Keratinocyte (primary cell): ENCODE results near the gene GALNT6. TPM values are rescaled to one million over a fixed set of nuclear protein-coding genes. Genes with fewer than 3 reads are reported as not detected.

Source experiments
- DNase-seq: peaks from one replicate; pipeline ENCODE4 v3.0.0-alpha.2; 2011; ENCODE audit warnings: low read depth, missing footprints, low spot score
- FAIRE-seq: peaks from 2 replicates; lab custom pipeline; 2011; peaks lifted over from hg19 to GRCh38; lab: Jason Lieb, UNC
- H2AFZ ChIP-seq: 2 replicates; pipeline ENCODE4 v1.6.0; 2012; ENCODE audit warnings: low read length, control low read depth, inconsistent platforms; ENCODE audit not compliant: control insufficient read depth
- H3K27ac ChIP-seq: 2 replicates; pipeline ENCODE4 v1.5.1; 2011; ENCODE audit warnings: low read length; ENCODE audit not compliant: control insufficient read depth, insufficient read depth
- H3K27me3 ChIP-seq: 3 replicates; pipeline ENCODE4 v1.6.0; 2011; ENCODE audit warnings: low read length; ENCODE audit not compliant: control insufficient read depth, insufficient read depth; ENCODE audit errors: extremely low read depth
- H3K36me3 ChIP-seq, 2 experiments: 2 replicates in 1 of 2; 3 replicates in 1 of 2; pipeline ENCODE4 v1.5.1; 2011; ENCODE audit warnings: low read length in 2 of 2, mild to moderate bottlenecking in 1 of 2; ENCODE audit not compliant: control insufficient read depth in 2 of 2, insufficient read depth in 2 of 2; ENCODE audit errors: extremely low read depth in 1 of 2
- H3K4me1 ChIP-seq: 3 replicates; pipeline ENCODE4 v1.5.1; 2011; ENCODE audit warnings: low read length; ENCODE audit not compliant: control insufficient read depth, insufficient read depth; ENCODE audit errors: extremely low read depth
- H3K4me2 ChIP-seq: 3 replicates; pipeline ENCODE4 v1.6.0; 2011; ENCODE audit warnings: low read depth, low read length; ENCODE audit not compliant: control insufficient read depth, insufficient read depth; ENCODE audit errors: extremely low read depth
- H3K4me3 ChIP-seq, 3 experiments: fragments of 200-600 bp in 1 of 3; sonication (generic) in 1 of 3; 2 replicates in 2 of 3; 3 replicates in 1 of 3; pipeline ENCODE4 v1.5.1; 2011 to 2016; ENCODE audit warnings: low read length in 3 of 3, mild to moderate bottlenecking in 3 of 3, control low read depth in 2 of 3, inconsistent platforms in 1 of 3, low read depth in 1 of 3, mixed read lengths in 1 of 3, mixed run types in 1 of 3, moderate library complexity in 1 of 3; ENCODE audit not compliant: control insufficient read depth in 2 of 3, insufficient read depth in 2 of 3; ENCODE audit errors: extremely low read depth in 1 of 3
- H3K79me2 ChIP-seq: 2 replicates; pipeline ENCODE4 v1.6.0; 2012; ENCODE audit warnings: low read length; ENCODE audit not compliant: control insufficient read depth, insufficient read depth
- H3K9ac ChIP-seq: 3 replicates; pipeline ENCODE4 v1.6.0; 2011; ENCODE audit warnings: low read length; ENCODE audit not compliant: control insufficient read depth, insufficient read depth; ENCODE audit errors: extremely low read depth
- H3K9me1 ChIP-seq: 3 replicates; pipeline ENCODE4 v1.6.0; 2011; ENCODE audit warnings: low read length; ENCODE audit not compliant: control insufficient read depth, insufficient read depth; ENCODE audit errors: extremely low read depth
- H3K9me3 ChIP-seq: 2 replicates; pipeline ENCODE4 v1.5.1; 2012; ENCODE audit warnings: low read depth, low read length; ENCODE audit not compliant: control insufficient read depth
- H4K20me1 ChIP-seq: 3 replicates; pipeline ENCODE4 v1.6.0; 2011; ENCODE audit warnings: low read length; ENCODE audit not compliant: control insufficient read depth, insufficient read depth; ENCODE audit errors: extremely low read depth
- EZH2 ChIP-seq: IDR thresholded peaks from one replicate; pipeline ENCODE4 v1.6.1; 2012; ENCODE audit warnings: inconsistent platforms, mild to moderate bottlenecking, low read length, moderate library complexity
- dilution Hi-C: fragments of 300-500 bp; cut with MboI; formaldehyde crosslinking; loops from one replicate; pipeline ENCODE4 v1.7.0; 2020; ENCODE audit warnings: low sequenced_read_pairs; ENCODE audit not compliant: extremely low pct_ligation_motif_present
- polyA plus RNA-seq, 5 experiments: library from polyadenylated mRNA; depleted of rRNA in 3 of 5; stranded (reverse) in 3 of 5; stranded (forward) in 1 of 5; unstranded in 1 of 5; fragments of >200 nt; gene quantifications; 1 replicate in 1 of 5; 2 replicates in 3 of 5; 3 replicates in 1 of 5; pipeline versions ENCODE4 v1.2.1 to v1.2.3, GENCODE V29; 2011 to 2012; ENCODE audit warnings: missing spikeins in 2 of 5, low read depth in 1 of 5, low replicate concordance in 1 of 5
- TF ChIP-seq, protein P1 (sequence below), 3 experiments: IDR thresholded peaks in 1 of 3; conservative IDR thresholded peaks in 1 of 3; optimal IDR thresholded peaks in 1 of 3; 2 replicates in 2 of 3; 3 replicates in 1 of 3; pipeline versions ENCODE3 to v1.5.1; 2011; ENCODE audit warnings: low read length in 3 of 3, mild to moderate bottlenecking in 3 of 3, moderate library complexity in 2 of 3, control low read depth in 1 of 3, inconsistent platforms in 1 of 3; ENCODE audit not compliant: insufficient read depth in 2 of 3; ENCODE audit errors: extremely low read depth in 1 of 3

The GALNT6 gene
- polyA plus RNA-seq, 1 donor (not counting 4 experiments of a cell fraction or from before 2014, with no cell fraction given) = 42.7 TPM

DNA sequence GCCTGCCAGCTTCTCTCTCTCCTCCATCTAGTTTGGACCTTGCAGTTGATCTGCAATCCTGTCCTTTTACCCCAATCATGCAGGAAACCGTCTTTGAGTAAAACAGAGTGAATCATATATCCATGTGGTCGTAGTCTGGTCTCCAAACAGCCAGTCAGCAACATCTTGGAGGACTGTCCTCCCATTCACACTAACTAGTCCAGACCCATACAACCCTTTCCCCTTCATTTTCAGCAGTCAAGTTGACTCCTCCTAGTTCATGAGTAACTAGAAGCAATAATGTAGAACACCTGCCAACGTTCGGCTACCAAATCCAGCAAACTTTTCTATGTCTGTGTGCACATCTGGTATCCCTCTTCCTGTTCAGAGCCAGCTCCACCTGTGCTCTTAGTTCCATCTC is 56.4 kb downstream of the GALNT6 start:
- dilution Hi-C loops = no loop called here
- Histone ChIP-seq H3K9ac (no peak overlapping the region), H3K9me1 (no peaks in the 10 kb centered on the region), H3K27me3 (no peaks in the 10 kb centered on the region), H4K20me1 (no peaks in the 10 kb centered on the region), H3K36me3 (no peaks in the 10 kb centered on the region), H2AFZ (no peak overlapping the region), H3K9me3 (no peaks in the 10 kb centered on the region), H3K27ac (no peak overlapping the region), H3K79me2 (no peaks in the 10 kb centered on the region), H3K4me2 (no peak overlapping the region), H3K4me1 (no peaks in the 10 kb centered on the region), H3K4me3 (no peak overlapping the region)
- DNase-seq = no peak
- TF ChIP-seq, protein P1, sequence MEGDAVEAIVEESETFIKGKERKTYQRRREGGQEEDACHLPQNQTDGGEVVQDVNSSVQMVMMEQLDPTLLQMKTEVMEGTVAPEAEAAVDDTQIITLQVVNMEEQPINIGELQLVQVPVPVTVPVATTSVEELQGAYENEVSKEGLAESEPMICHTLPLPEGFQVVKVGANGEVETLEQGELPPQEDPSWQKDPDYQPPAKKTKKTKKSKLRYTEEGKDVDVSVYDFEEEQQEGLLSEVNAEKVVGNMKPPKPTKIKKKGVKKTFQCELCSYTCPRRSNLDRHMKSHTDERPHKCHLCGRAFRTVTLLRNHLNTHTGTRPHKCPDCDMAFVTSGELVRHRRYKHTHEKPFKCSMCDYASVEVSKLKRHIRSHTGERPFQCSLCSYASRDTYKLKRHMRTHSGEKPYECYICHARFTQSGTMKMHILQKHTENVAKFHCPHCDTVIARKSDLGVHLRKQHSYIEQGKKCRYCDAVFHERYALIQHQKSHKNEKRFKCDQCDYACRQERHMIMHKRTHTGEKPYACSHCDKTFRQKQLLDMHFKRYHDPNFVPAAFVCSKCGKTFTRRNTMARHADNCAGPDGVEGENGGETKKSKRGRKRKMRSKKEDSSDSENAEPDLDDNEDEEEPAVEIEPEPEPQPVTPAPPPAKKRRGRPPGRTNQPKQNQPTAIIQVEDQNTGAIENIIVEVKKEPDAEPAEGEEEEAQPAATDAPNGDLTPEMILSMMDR (optimal IDR thresholded peaks at IDR 0.05 in 1 of 3, IDR thresholded peaks at IDR 0.05 in 1 of 3, conservative IDR thresholded peaks at IDR 0.05 in 1 of 3; ENCODE audit: extremely low read depth in 1 of 3, insufficient read depth in 2 of 3, low read length in 3 of 3) = no peak
- TF ChIP-seq EZH2 = no peak
- FAIRE-seq = no peak

DNA sequence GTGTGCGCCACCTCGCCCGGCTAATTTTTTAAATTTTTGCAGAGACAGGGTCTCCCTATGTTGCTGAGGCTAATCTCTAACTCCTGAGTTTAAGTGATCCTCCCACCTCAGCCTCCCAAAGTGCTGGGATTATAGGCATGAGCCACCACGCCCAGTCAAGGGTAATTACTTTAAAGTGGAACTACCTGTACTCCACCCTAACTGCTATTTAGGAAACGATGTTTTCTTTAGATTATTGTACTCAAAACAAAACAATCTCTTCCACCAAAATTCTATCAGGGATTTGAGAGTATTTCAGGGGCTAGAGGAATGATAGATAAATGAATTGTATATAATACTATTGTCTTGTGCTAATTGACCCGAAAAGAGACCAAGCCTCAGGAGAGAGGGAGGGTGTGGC is 57.7 kb downstream of the GALNT6 start:
- Histone ChIP-seq H3K4me1 (no peaks in the 10 kb centered on the region), H3K27me3 (no peaks in the 10 kb centered on the region), H2AFZ (no peak overlapping the region), H3K27ac (no peak overlapping the region), H3K4me3 (no peak overlapping the region), H3K79me2 (no peaks in the 10 kb centered on the region), H4K20me1 (no peaks in the 10 kb centered on the region), H3K9me3 (no peaks in the 10 kb centered on the region), H3K36me3 (no peaks in the 10 kb centered on the region), H3K9ac (no peak overlapping the region), H3K9me1 (no peaks in the 10 kb centered on the region), H3K4me2 (no peak overlapping the region)
- TF ChIP-seq, protein P1 (optimal IDR thresholded peaks at IDR 0.05 in 1 of 3, IDR thresholded peaks at IDR 0.05 in 1 of 3, conservative IDR thresholded peaks at IDR 0.05 in 1 of 3; ENCODE audit: extremely low read depth in 1 of 3, insufficient read depth in 2 of 3, low read length in 3 of 3) = no peak
- no peak for TF ChIP-seq EZH2
- dilution Hi-C loops = no loop called here
- FAIRE-seq (no peak), DNase-seq (no peak)
